H1 (cell line): Measurements from ENCODE around the gene FADS3. TPM values are rescaled to one million over a fixed set of nuclear protein-coding genes. Genes with fewer than 3 reads are reported as not detected.

Experiments used
- CTCF ChIA-PET: fragments of 300-600 bp; sonication (Branson Sonifier 250); formaldehyde crosslinking; loops from one replicate; lab custom pipeline; 2021; ENCODE audit not compliant: partially characterized antibody; lab: Charles Lee
- POLR2A ChIA-PET: fragments of 300-600 bp; sonication (Branson Sonifier 250); formaldehyde crosslinking; loops from one replicate; lab custom pipeline; 2021; ENCODE audit warnings: inconsistent platforms; ENCODE audit not compliant: partially characterized antibody; lab: Charles Lee
- DNase-seq, 2 experiments: peaks; one replicate each; pipeline versions ENCODE4 v3.0.0 to v3.0.0-alpha.2; 2010 to 2022; ENCODE audit warnings: low spot score in 2 of 2, low read depth in 1 of 2, mixed read lengths in 1 of 2
- FAIRE-seq: peaks from 2 replicates; lab custom pipeline; 2011; peaks lifted over from hg19 to GRCh38; lab: Jason Lieb, UNC
- H2AFZ ChIP-seq: 2 replicates; pipeline ENCODE4 v1.8.1; 2012; ENCODE audit warnings: low read length, inconsistent platforms
- H2AK5ac ChIP-seq: 2 replicates; pipeline ENCODE4 v1.6.1; 2013; ENCODE audit warnings: low read depth, low read length
- H2BK120ac ChIP-seq: replicated peaks from 2 replicates; pipeline ENCODE3; 2013; ENCODE audit warnings: low read depth, low read length, inconsistent platforms
- H2BK12ac ChIP-seq: 2 replicates; pipeline ENCODE4 v1.6.1; 2013; ENCODE audit warnings: low read depth, low read length
- H2BK15ac ChIP-seq: 2 replicates; pipeline ENCODE4 v1.6.1; 2013; ENCODE audit warnings: low read length
- H2BK20ac ChIP-seq: 2 replicates; pipeline ENCODE4 v1.6.1; 2013; ENCODE audit warnings: low read length
- H2BK5ac ChIP-seq: 2 replicates; pipeline ENCODE4 v1.6.1; 2013; ENCODE audit warnings: low read depth, low read length
- H3K14ac ChIP-seq: 2 replicates; pipeline ENCODE4 v1.6.1; 2013; ENCODE audit warnings: inconsistent platforms; ENCODE audit not compliant: insufficient read length
- H3K18ac ChIP-seq: 2 replicates; pipeline ENCODE4 v1.6.1; 2013; ENCODE audit warnings: low read length; ENCODE audit errors: extremely low read depth
- H3K23ac ChIP-seq: 2 replicates; pipeline ENCODE4 v1.6.1; 2013; ENCODE audit warnings: inconsistent platforms; ENCODE audit not compliant: insufficient read length
- H3K23me2 ChIP-seq: 2 replicates; pipeline ENCODE4 v1.6.1; 2013; ENCODE audit warnings: low read depth, low read length
- H3K27ac ChIP-seq: 2 replicates; pipeline ENCODE4 v1.6.1; 2011; ENCODE audit warnings: low read depth, low read length, inconsistent platforms
- H3K27me3 ChIP-seq, 4 experiments: replicated peaks in 1 of 4; 1 replicate in 1 of 4; 2 replicates in 3 of 4; pipeline versions ENCODE4 v1.6.1 to v1.8.1; 2011 to 2013; ENCODE audit warnings: low read length in 3 of 4, mild to moderate bottlenecking in 3 of 4, inconsistent platforms in 2 of 4, mixed read lengths in 2 of 4, moderate library complexity in 1 of 4; ENCODE audit not compliant: control insufficient read depth in 3 of 4, insufficient read depth in 3 of 4; ENCODE audit errors: extremely low read depth in 1 of 4
- H3K36me3 ChIP-seq, 4 experiments: 2 replicates each; pipeline versions ENCODE4 v1.6.1 to v1.8.1; 2011 to 2013; ENCODE audit warnings: mild to moderate bottlenecking in 4 of 4, low read length in 3 of 4, moderate library complexity in 2 of 4, control low read depth in 1 of 4, inconsistent platforms in 1 of 4; ENCODE audit not compliant: insufficient read depth in 4 of 4, control insufficient read depth in 2 of 4
- H3K4ac ChIP-seq: replicated peaks from 2 replicates; pipeline ENCODE3; 2013; ENCODE audit warnings: low read length, low read depth, mixed read lengths, inconsistent platforms; ENCODE audit not compliant: insufficient read length
- H3K4me1 ChIP-seq, 4 experiments: replicated peaks in 1 of 4; 1 replicate in 1 of 4; 2 replicates in 3 of 4; pipeline versions ENCODE4 v1.6.1 to v1.8.1; 2011 to 2013; ENCODE audit warnings: low read length in 3 of 4, inconsistent platforms in 2 of 4, mixed read lengths in 1 of 4; ENCODE audit not compliant: insufficient read depth in 4 of 4, control insufficient read depth in 3 of 4
- H3K4me2 ChIP-seq, 2 experiments: 2 replicates each; pipeline versions ENCODE4 v1.6.1 to v1.8.1; 2011 to 2013; ENCODE audit warnings: low read depth in 2 of 2, low read length in 2 of 2, control low read depth in 1 of 2, inconsistent platforms in 1 of 2, mild to moderate bottlenecking in 1 of 2; ENCODE audit not compliant: insufficient read depth in 1 of 2
- H3K4me3 ChIP-seq, 4 experiments: fragments of 200-600, 300-600 bp in 1 of 4; sonication (generic), shearing (Covaris generic), sonication (Bioruptor Twin) in 1 of 4; 2 replicates each; pipeline versions ENCODE4 v1.5.1 to v1.8.1; 2011 to 2016; ENCODE audit warnings: low read length in 4 of 4, low read depth in 3 of 4, control low read depth in 2 of 4, inconsistent platforms in 2 of 4, mild to moderate bottlenecking in 2 of 4, mixed read lengths in 1 of 4, moderate library complexity in 1 of 4; ENCODE audit not compliant: insufficient read depth in 2 of 4; ENCODE audit errors: extremely low read depth in 1 of 4
- H3K56ac ChIP-seq: replicated peaks from 2 replicates; pipeline ENCODE3; 2013; ENCODE audit warnings: low read depth, mild to moderate bottlenecking, mixed read lengths, low read length, inconsistent platforms; ENCODE audit not compliant: insufficient read length
- H3K79me1 ChIP-seq: 2 replicates; pipeline ENCODE4 v1.6.1; 2013; ENCODE audit warnings: low read depth, low read length, control low read depth
- H3K79me2 ChIP-seq, 2 experiments: 2 replicates each; pipeline versions ENCODE4 v1.6.1 to v1.8.1; 2012 to 2013; ENCODE audit warnings: low read length in 2 of 2, mild to moderate bottlenecking in 2 of 2, inconsistent platforms in 1 of 2; ENCODE audit not compliant: insufficient read depth in 2 of 2, control insufficient read depth in 1 of 2
- H3K9ac ChIP-seq, 4 experiments: replicated peaks in 1 of 4; 1 replicate in 1 of 4; 2 replicates in 3 of 4; pipeline versions ENCODE4 v1.6.1 to v1.8.1; 2011 to 2013; ENCODE audit warnings: low read depth in 3 of 4, low read length in 3 of 4, control low read depth in 2 of 4, mild to moderate bottlenecking in 2 of 4, moderate library complexity in 2 of 4, inconsistent platforms in 1 of 4; ENCODE audit errors: extremely low read depth in 1 of 4
- H3K9me3 ChIP-seq, 2 experiments: 2 replicates each; pipeline versions ENCODE4 v1.6.1 to v1.8.1; 2012 to 2013; ENCODE audit warnings: mild to moderate bottlenecking in 2 of 2, moderate library complexity in 2 of 2, control low read depth in 1 of 2, inconsistent platforms in 1 of 2, low read depth in 1 of 2, low read length in 1 of 2, mixed read lengths in 1 of 2; ENCODE audit not compliant: insufficient read depth in 2 of 2
- H4K20me1 ChIP-seq, 2 experiments: replicated peaks in 1 of 2; 2 replicates each; pipeline versions ENCODE3 to v1.8.1; 2011 to 2013; ENCODE audit warnings: inconsistent platforms in 2 of 2, low read length in 2 of 2, mild to moderate bottlenecking in 1 of 2; ENCODE audit not compliant: insufficient read depth in 2 of 2, control insufficient read depth in 1 of 2
- H4K5ac ChIP-seq: 2 replicates; pipeline ENCODE4 v1.6.1; 2013; ENCODE audit warnings: low read length, low read depth, mixed read lengths, inconsistent platforms; ENCODE audit not compliant: insufficient read length
- H4K8ac ChIP-seq: 2 replicates; pipeline ENCODE4 v1.8.0; 2013; ENCODE audit warnings: mild to moderate bottlenecking, moderate library complexity, low read length, inconsistent platforms; ENCODE audit not compliant: insufficient read depth; ENCODE audit errors: extremely low read depth
- H4K91ac ChIP-seq: replicated peaks from 2 replicates; pipeline ENCODE3; 2013; ENCODE audit warnings: low read length, mixed read lengths, inconsistent platforms; ENCODE audit not compliant: insufficient read length
- EP300 ChIP-seq, 2 experiments: IDR thresholded peaks; 1 replicate in 1 of 2; 2 replicates in 1 of 2; pipeline ENCODE4 v1.6.1; 2011 to 2012; ENCODE audit warnings: low read depth in 2 of 2, low read length in 2 of 2, mild to moderate bottlenecking in 2 of 2, borderline replicate concordance in 1 of 2, inconsistent platforms in 1 of 2, moderate library complexity in 1 of 2
- MAFK ChIP-seq: IDR thresholded peaks from 2 replicates; pipeline ENCODE4 v1.6.1; 2012; ENCODE audit warnings: low read depth, mild to moderate bottlenecking, improper control_type of control experiment, low read length
- RAD21 ChIP-seq, 2 experiments: IDR thresholded peaks in 1 of 2; conservative IDR thresholded peaks in 1 of 2; 2 replicates each; pipeline ENCODE4 v1.6.1; 2011; ENCODE audit warnings: low read depth in 2 of 2, low read length in 2 of 2, improper control_type of control experiment in 1 of 2, inconsistent platforms in 1 of 2, mild to moderate bottlenecking in 1 of 2, moderate library complexity in 1 of 2
- SP1 ChIP-seq: IDR thresholded peaks from 2 replicates; pipeline ENCODE4 v1.6.1; 2011; ENCODE audit warnings: low read depth, low read length
- TEAD4 ChIP-seq: IDR thresholded peaks from 2 replicates; pipeline ENCODE4 v1.6.1; 2012; ENCODE audit warnings: low read depth, low read length, inconsistent platforms, mixed read lengths
- WGBS, 2 experiments: shearing (Covaris generic) in 1 of 2; methylation state at CpG; one replicate each; pipeline versions ENCODE4 v1.1.6 to v1.1.7; 2013 to 2015; ENCODE audit warnings: low lambda C conversion rate in 2 of 2, mixed read lengths in 2 of 2, inconsistent platforms in 1 of 2, low coverage in 1 of 2, missing lambda C conversion rate in 1 of 2; ENCODE audit not compliant: insufficient replicate concordance in 2 of 2, insufficient coverage in 1 of 2, insufficient read length in 1 of 2; ENCODE audit errors: extremely low coverage in 1 of 2, missing lambda C conversion rate in 1 of 2; 5-methylcytosine and 5-hydroxymethylcytosine counted together
- polyA plus RNA-seq, 7 experiments: library from polyadenylated mRNA; depleted of rRNA in 3 of 7; stranded (reverse) in 5 of 7; unstranded in 2 of 7; fragments of >200 nt in 5 of 7; fragments of 200-250 nt in 2 of 7; gene quantifications; 1 replicate in 5 of 7; 2 replicates in 1 of 7; 4 replicates in 1 of 7; pipeline versions ENCODE4 v1.2.1 to v1.2.3, GENCODE V29; 2011 to 2013; ENCODE audit warnings: missing spikeins in 2 of 7, mixed read lengths in 2 of 7
- total RNA-seq: library from RNA; stranded (reverse); fragmentation: NEBNext Ultra II Directional; extraction: Animal tissue kit (Norgen Biotek cat#: 25700); gene quantifications from 2 replicates; pipeline ENCODE4 v1.2.1, GENCODE V29; 2021

Gene FADS3
- total and polyA plus RNA-seq, 2 of the 8 experiments (the other 6 are each of a cell fraction or from before 2014, with no cell fraction given) = 43.8 to 76.3 TPM

- Histone ChIP-seq H3K4me2 (no peak overlapping the region), H3K23me2 (no peaks in the 10 kb centered on the region), H3K9me3 (no peaks in the 10 kb centered on the region), H3K23ac (no peak overlapping the region), H4K5ac (no peak overlapping the region), H2AFZ (no peak overlapping the region), H4K8ac (peak overlapping the region; percentile 11; the same call in 1 of the 2 replicates), H3K4me3 (no peak overlapping the region), H3K27me3 (no peaks in the 10 kb centered on the region; a peak in 1 of 7 replicates), H3K79me1 (peaks cover 14% of the 10 kb centered on the region; the same call in 1 of the 2 replicates), H4K20me1 (peaks cover 14 to 26% of the 10 kb centered on the region in 2 experiments), H3K27ac (no peak overlapping the region), H3K36me3 (peaks cover 32 to 63% (median 53%) of the 10 kb centered on the region in 4 experiments), H3K18ac (no peak overlapping the region), H2BK20ac (no peak overlapping the region), H2BK15ac (no peak overlapping the region), H4K91ac (no peak overlapping the region), H3K79me2 (peaks cover 0 to 41% of the 10 kb centered on the region in 2 experiments; a peak in 2 of 4 replicates), H3K4ac (no peak overlapping the region), H3K14ac (no peak overlapping the region), H2BK12ac (no peak overlapping the region), H2AK5ac (no peak overlapping the region), H3K9ac (no peak overlapping the region), H2BK5ac (no peak overlapping the region), H2BK120ac (no peak overlapping the region), H3K56ac (no peak overlapping the region), H3K4me1 (peaks cover 7 to 13% (median 10%) of the 10 kb centered on the region in 4 experiments)
- FAIRE-seq = no peak
- WGBS, 2 experiments = 93% methylated on average over 5 of the region's 5 CpGs; no CpG with 5 or more reads in 1 of the 2 experiments
- no peak for TF ChIP-seq EP300 (IDR thresholded peaks at IDR 0.05; ENCODE audit: borderline replicate concordance in 1 of 2, low read depth in 2 of 2, low read length in 2 of 2)
- no peak for TF ChIP-seq TEAD4
- TF ChIP-seq RAD21 (IDR thresholded peaks at IDR 0.05 in 1 of 2, conservative IDR thresholded peaks at IDR 0.05 in 1 of 2; ENCODE audit: low read depth in 2 of 2, low read length in 2 of 2) = no peak
- TF ChIP-seq SP1 = no peak
- no peak for TF ChIP-seq MAFK
- POLR2A ChIA-PET = interaction anchor here (1.0 to 2.7 kb wide), 4 partner anchors 8 to 46 kb away, joined by 3 to 9 read pairs (median 5); partner anchors contain the start of genes FEN1 and TMEM258
- CTCF ChIA-PET = interaction anchor here (1.1 kb wide), 1 partner anchor 37 kb away, joined by 3 read pairs; no protein-coding TSS in a partner anchor
- DNase-seq = no peak
Measured at GRCh38 chr11:61838501-61838900, 52.8 kb downstream of the FADS3 start.
